ENCODE data around the gene BRD2.

Gene BRD2

DNA sequence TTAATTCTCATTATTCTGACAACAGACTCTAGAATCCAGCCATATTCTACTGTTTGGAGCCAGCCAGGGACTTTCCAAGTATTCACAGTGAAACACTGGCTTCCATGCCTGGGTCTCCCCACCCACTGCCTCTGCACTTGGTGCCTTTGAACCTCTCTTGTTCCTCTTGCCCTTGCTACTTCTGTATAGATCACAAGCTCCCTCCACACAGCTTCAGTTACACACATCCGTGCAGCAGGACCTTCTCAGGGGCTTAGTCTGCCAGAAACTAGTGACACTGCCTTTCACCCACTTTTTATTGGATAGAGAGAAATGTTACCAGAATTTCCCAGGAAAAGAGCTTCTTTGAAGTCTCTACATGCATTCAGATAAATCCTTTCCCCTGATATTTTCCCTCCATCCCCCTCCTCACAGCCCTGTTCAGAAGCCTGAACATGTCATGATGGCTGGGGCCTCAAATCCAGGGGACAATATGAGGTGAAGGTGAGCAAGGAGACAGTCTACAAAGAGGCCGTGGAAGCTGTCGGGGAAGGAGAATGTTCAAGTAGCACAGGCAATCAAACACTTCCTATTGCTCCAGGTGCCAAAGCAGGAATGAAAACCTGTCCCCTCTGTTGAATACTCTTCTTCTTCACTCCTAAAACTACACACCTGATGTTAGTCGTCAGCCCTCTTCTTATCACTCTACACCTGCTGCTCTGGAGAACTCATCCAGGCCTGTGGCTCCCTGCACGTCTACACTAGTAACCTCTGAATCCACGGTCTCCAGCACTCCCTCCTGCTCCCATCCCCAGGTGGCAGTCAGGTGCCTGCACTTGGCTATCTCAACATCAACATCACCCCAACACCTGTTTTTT, 61.2 kb downstream of the BRD2 start:
- DNase-seq (ENCODE audit: low read depth) = no peak

DNA sequence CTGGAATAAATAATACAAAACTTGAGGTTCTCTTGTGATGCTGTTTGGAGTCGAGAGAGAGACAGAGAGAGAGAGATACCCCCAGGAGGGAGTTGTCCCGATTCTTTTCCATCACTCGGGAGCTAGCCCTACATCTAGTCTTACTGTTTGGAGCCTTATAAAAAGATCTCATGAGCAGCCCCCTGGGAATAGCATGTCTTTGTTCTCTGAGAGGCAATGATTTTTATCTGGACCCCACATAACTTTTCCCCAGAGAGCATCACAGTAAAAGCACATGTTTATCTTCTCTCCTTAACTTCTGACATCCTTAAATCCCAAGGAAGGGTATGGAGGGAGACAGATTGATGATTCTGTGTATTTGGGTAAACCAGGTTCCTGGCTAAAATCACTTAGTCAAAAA, 61.9 kb downstream of the BRD2 start:
- DNase-seq (ENCODE audit: low read depth) = no peak
